ENCODE data around the gene SLX4IP. TPM values are rescaled to one million over a fixed set of nuclear protein-coding genes. Genes with fewer than 3 reads are reported as not detected.
A peak's percentile ranks its signal among the peaks of the same experiment; 100 is the strongest.

Gene SLX4IP
- total RNA-seq, 1 donor from 2014 or later = 3.1 TPM

DNA sequence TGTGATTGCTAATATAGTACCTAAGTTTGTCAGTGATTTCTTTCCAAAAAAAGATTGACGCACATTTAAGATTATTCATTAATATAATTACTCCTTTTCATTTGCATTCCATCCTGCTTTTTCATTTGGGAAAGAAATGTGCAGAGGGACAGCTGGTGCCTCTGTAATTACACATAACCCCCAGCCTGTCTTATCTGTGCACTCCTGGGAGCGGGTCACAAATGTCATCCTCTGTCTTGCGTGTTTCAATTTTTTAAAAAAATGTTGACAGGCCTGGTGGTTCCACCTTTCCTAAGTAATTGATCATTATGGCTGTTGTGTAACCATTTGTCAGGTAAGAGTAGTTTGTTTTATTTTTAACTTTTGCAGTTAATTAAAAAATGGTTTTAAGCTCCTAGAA is 92.7 kb downstream of the SLX4IP start:
- TF ChIP-seq, protein P1, sequence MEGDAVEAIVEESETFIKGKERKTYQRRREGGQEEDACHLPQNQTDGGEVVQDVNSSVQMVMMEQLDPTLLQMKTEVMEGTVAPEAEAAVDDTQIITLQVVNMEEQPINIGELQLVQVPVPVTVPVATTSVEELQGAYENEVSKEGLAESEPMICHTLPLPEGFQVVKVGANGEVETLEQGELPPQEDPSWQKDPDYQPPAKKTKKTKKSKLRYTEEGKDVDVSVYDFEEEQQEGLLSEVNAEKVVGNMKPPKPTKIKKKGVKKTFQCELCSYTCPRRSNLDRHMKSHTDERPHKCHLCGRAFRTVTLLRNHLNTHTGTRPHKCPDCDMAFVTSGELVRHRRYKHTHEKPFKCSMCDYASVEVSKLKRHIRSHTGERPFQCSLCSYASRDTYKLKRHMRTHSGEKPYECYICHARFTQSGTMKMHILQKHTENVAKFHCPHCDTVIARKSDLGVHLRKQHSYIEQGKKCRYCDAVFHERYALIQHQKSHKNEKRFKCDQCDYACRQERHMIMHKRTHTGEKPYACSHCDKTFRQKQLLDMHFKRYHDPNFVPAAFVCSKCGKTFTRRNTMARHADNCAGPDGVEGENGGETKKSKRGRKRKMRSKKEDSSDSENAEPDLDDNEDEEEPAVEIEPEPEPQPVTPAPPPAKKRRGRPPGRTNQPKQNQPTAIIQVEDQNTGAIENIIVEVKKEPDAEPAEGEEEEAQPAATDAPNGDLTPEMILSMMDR (IDR thresholded peaks at IDR 0.05; ENCODE audit: borderline replicate concordance) = no peak

DNA sequence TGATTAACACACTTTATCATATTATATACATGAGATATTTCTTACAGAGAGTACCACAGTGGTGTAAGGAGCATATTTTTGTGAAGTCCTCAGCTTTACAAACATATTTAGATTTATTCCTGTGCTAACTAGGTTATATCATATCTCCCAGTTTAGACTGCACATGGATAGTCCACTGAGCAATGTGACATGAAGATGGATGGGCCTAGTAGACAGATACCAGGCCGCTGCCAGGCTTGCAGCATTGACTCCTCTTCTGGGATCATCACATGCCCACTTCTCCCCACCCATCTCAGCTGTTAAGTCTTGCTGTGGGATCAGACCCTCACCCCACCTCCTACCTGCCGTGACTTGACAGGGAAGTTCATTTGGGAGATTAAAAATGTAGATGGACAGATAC is 95.8 kb downstream of the SLX4IP start:
- Histone ChIP-seq H3K4me1 (no peaks in the 10 kb centered on the region), H3K27ac (replicated peaks) (no peak overlapping the region), H3K4me3 (no peak overlapping the region), H3K36me3 (no peaks in the 10 kb centered on the region), H3K27me3 (ENCODE audit: low read depth) (no peaks in the 10 kb centered on the region), H3K9me3 (replicated peaks) (no peaks in the 10 kb centered on the region)
- TF ChIP-seq, protein P1 (IDR thresholded peaks at IDR 0.05; ENCODE audit: borderline replicate concordance) = no peak
- DNase-seq = no peak
- intact Hi-C loops (cut with micrococcal nuclease) = no loop called here

More for the DNA sequence above, 92.7 kb downstream of the SLX4IP start:
- Histone ChIP-seq H3K36me3 (no peaks in the 10 kb centered on the region), H3K27ac (replicated peaks) (no peak overlapping the region), H3K9me3 (replicated peaks) (no peaks in the 10 kb centered on the region), H3K4me3 (no peak overlapping the region), H3K27me3 (ENCODE audit: low read depth) (no peaks in the 10 kb centered on the region), H3K4me1 (peaks cover 7% of the 10 kb centered on the region)
- no peak for DNase-seq
- intact Hi-C loops (cut with micrococcal nuclease) = no loop called here

DNA sequence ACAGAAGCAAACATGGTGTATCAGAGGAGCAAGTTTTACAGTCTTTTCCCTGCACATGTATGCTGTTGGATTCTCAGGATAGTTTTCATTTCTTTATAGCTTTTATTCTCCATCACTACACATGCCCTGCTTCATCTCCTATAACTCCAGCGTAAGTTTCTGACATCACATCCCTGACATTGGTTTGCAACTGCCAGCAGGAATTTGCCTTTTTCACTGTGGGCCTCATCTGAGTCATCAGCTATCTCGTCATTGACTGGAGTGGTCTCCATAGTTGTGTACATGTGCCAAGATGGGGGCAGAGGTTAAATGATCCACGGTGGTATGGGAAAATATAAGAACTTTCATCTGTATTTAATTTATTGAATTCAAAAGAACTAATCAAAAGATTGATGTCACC is 96.7 kb downstream of the SLX4IP start:
- DNase-seq = no peak
- Histone ChIP-seq H3K4me3 (no peak overlapping the region), H3K4me1 (no peaks in the 10 kb centered on the region), H3K27ac (replicated peaks) (no peak overlapping the region), H3K9me3 (replicated peaks) (no peaks in the 10 kb centered on the region), H3K27me3 (ENCODE audit: low read depth) (no peaks in the 10 kb centered on the region), H3K36me3 (no peaks in the 10 kb centered on the region)
- intact Hi-C loops (cut with micrococcal nuclease) = no loop called here
- TF ChIP-seq, protein P1 (IDR thresholded peaks at IDR 0.05; ENCODE audit: borderline replicate concordance) = no peak

DNA sequence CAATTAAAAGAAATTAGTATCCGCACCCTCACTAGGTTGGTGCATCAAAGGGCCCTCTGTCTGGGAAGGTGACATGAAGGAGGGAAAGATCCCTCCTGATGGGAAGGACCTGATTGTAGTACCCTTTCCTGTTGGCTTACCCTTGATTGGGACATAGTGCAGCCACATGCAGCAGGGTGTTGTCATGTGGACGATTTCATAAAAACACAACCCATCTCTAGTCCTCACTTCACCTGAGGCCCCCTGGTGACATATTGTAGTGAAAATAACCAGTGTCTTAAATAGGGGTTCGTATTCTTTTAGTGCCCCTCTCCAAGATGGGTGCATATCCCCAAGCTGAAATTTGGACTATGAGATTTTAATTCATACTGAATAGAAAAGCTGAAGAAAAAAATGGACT is 97.3 kb downstream of the SLX4IP start:
- intact Hi-C loops (cut with micrococcal nuclease) = no loop called here
- Histone ChIP-seq H3K4me3 (no peak overlapping the region), H3K27me3 (ENCODE audit: low read depth) (no peaks in the 10 kb centered on the region), H3K36me3 (no peaks in the 10 kb centered on the region), H3K9me3 (replicated peaks) (no peaks in the 10 kb centered on the region), H3K27ac (replicated peaks) (no peak overlapping the region), H3K4me1 (no peaks in the 10 kb centered on the region)
- TF ChIP-seq, protein P1 (IDR thresholded peaks at IDR 0.05; ENCODE audit: borderline replicate concordance) = no peak
- DNase-seq = no peak

DNA sequence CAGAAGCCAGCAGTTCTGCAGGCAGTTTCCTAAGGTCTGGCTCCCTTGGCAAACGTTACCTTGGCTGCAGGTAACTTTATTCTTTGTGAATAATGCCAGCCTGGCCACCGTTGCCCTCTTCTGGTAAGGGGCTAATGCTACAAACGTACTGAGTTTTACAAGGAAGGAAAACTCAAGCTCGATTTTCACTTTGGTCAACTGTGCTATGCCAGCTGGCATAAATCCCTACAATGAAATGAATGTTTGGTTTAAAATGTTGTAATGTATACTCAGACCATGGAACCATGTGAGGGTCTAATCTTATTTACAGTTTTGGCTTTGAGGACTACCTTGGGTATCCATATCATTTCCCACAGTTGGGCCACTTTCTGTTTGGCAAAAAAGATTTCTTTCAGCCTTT is 101.4 kb downstream of the SLX4IP start:
- TF ChIP-seq, protein P1 (IDR thresholded peaks at IDR 0.05; ENCODE audit: borderline replicate concordance) = peak; percentile 29
- intact Hi-C loops (cut with micrococcal nuclease) = no loop called here
- Histone ChIP-seq H3K27me3 (ENCODE audit: low read depth) (no peaks in the 10 kb centered on the region), H3K4me3 (no peak overlapping the region), H3K27ac (replicated peaks) (no peak overlapping the region), H3K4me1 (peaks cover 3% of the 10 kb centered on the region), H3K9me3 (replicated peaks) (no peaks in the 10 kb centered on the region), H3K36me3 (no peaks in the 10 kb centered on the region)
- DNase-seq = no peak

Data from left ventricle myocardium inferior (tissue), 1 donor.